ENCODE results near the gene RFTN1. TPM values are rescaled to one million over a fixed set of nuclear protein-coding genes. Genes with fewer than 3 reads are reported as not detected.
"Not testable (repeated sequence)": the region's sequence is repeated elsewhere in the genome, so short reads cannot be mapped to it uniquely, and the experiment has no call there.

Gene RFTN1
- total RNA-seq, 1 donor from 2014 or later: 34.7 TPM

- H3K4me3 ChIP-seq (ENCODE audit: low read depth, low read length): no peak overlapping the region
- TF ChIP-seq CTCF (conservative IDR thresholded peaks at IDR 0.05; ENCODE audit: low read depth, low read length): no peak
- no peak for DNase-seq (ENCODE audit: low read depth)
Measured at GRCh38 chr3:16316396-16316795, 197.1 kb downstream of the RFTN1 start.

- no peak for TF ChIP-seq CTCF (conservative IDR thresholded peaks at IDR 0.05; ENCODE audit: low read depth, low read length)
- DNase-seq (ENCODE audit: low read depth): no peak
- no peak overlapping the region for H3K4me3 ChIP-seq (ENCODE audit: low read depth, low read length)
Measured at GRCh38 chr3:16315623-16316022, 197.9 kb downstream of the RFTN1 start.

DNA sequence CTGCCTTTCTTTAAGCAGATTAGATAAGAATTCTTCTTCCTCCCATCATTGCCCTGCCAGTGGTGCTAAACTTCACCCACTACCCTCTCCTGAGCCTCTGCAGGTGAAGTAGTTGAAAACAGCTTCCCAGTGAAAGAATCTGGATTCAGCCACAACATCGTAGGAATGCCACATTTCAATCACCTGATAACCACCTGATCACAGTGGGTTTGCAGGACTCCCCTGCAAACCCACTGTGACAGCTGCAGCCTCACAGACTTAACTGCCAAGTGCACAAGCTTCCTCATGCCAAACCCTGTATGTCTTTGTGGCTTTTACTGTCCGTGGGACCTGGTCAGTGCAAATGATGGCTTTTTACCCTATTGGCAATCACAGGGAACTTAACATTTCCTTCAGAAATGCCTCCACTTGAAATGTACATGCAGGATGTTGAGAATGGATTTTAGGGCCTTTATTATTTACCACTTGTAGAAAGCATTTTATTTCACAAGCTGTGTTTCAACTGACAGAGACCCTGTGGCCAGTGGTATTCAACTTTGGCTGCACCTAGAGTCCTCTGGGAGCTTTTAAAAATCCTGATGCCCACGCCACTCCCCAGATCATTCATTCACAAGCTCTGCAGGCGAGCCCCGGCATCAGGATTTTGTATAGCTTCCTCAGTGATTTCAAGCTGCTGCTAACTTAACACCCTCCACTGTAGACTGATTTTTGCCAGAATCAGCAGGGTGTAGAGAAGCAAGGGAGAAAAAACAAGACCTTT, 199.4 kb downstream of the RFTN1 start:
- no peak for TF ChIP-seq CTCF (conservative IDR thresholded peaks at IDR 0.05; ENCODE audit: low read depth, low read length)
- no peak for DNase-seq (ENCODE audit: low read depth)
- H3K4me3 ChIP-seq (ENCODE audit: low read depth, low read length): no peak overlapping the region

- TF ChIP-seq CTCF (conservative IDR thresholded peaks at IDR 0.05; ENCODE audit: low read depth, low read length): no peak
- DNase-seq (ENCODE audit: low read depth): no peak
- H3K4me3 ChIP-seq (ENCODE audit: low read depth, low read length): no peak overlapping the region
Measured at GRCh38 chr3:16311960-16312451, 201.5 kb downstream of the RFTN1 start.

DNA sequence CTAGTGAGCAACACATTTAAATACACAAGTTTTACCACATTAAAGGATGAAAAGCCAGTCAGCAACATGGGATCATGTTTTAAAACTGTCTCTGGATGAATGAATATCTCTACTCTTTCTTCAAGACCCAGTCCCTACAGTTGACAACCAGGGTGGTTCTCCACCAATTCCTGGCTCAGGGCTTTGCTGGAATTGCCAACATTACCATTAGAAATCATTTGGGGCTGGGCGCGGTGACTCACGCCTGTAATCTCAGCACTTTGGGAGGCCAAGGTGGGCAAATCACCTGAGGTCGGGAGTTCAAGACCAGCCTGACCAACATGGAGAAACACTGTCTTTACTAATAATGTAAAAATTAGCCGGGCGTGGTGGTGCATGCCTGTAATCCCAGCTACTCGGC, 203.0 kb downstream of the RFTN1 start:
- not testable (repeated sequence) for H3K4me3 ChIP-seq (ENCODE audit: low read depth, low read length); DNase-seq (ENCODE audit: low read depth)

- no peak for DNase-seq (ENCODE audit: low read depth)
- no peak overlapping the region for H3K4me3 ChIP-seq (ENCODE audit: low read depth, low read length)
- no peak for TF ChIP-seq CTCF (conservative IDR thresholded peaks at IDR 0.05; ENCODE audit: low read depth, low read length)
Measured at GRCh38 chr3:16309558-16309957, 203.9 kb downstream of the RFTN1 start.

- H3K4me3 ChIP-seq (ENCODE audit: low read depth, low read length): no peak overlapping the region
- TF ChIP-seq CTCF (conservative IDR thresholded peaks at IDR 0.05; ENCODE audit: low read depth, low read length): no peak
- no peak for DNase-seq (ENCODE audit: low read depth)
Measured at GRCh38 chr3:16308727-16309126, 204.8 kb downstream of the RFTN1 start.

All from epithelial cell of proximal tubule (primary cell).